Posterior cingulate gyrus (tissue), 11 donors: ENCODE data around the gene KRTAP12-4.
"Not testable (repeated sequence)": the region's sequence is repeated elsewhere in the genome, so short reads cannot be mapped to it uniquely, and the experiment has no call there.

Source experiments
- DNase-seq, 10 donors: peaks; one replicate each; pipeline versions ENCODE4 v3.0.0 to v3.0.0-alpha.2; 2020 to 2021; ENCODE audit warnings: mixed read lengths in 3 of 10
- intact Hi-C: fragments of 100-400 bp; cut with DNase I; formaldehyde crosslinking; loops from one replicate; pipeline ENCODE4 v1.15.1; 2023

The KRTAP12-4 gene

DNA sequence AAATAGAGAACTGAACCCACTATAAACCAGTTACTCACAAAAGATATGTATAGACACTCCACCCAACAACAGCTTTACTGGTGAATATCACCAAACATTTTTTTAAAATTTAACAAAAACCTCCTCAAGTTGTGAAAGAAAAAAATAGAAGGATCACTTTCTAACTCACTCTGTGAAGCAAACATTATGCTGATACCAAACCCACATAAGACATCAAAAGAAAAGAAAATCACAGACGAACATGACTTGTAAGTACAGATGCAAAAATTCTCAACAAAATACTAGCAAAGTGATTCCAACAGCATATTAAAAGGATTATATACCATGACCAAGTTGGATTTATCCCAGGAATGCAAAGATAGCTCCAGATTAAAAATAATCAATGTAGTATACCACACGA is 37.2 kb upstream of the KRTAP12-4 start:
- intact Hi-C loops, result no loop called here

GRCh38 chr21:44689740-44690139 is 35.3 kb upstream of the KRTAP12-4 start:
- DNase-seq, intact Hi-C loops: not testable (repeated sequence)

More for the DNA sequence above, 37.2 kb upstream of the KRTAP12-4 start:
- no peak for DNase-seq

- DNase-seq, result peak in 2 of 10 donors; percentile 40 to 43
- intact Hi-C loops, result no loop called here
Measured at GRCh38 chr21:44687671-44688070, 33.2 kb upstream of the KRTAP12-4 start.

DNA sequence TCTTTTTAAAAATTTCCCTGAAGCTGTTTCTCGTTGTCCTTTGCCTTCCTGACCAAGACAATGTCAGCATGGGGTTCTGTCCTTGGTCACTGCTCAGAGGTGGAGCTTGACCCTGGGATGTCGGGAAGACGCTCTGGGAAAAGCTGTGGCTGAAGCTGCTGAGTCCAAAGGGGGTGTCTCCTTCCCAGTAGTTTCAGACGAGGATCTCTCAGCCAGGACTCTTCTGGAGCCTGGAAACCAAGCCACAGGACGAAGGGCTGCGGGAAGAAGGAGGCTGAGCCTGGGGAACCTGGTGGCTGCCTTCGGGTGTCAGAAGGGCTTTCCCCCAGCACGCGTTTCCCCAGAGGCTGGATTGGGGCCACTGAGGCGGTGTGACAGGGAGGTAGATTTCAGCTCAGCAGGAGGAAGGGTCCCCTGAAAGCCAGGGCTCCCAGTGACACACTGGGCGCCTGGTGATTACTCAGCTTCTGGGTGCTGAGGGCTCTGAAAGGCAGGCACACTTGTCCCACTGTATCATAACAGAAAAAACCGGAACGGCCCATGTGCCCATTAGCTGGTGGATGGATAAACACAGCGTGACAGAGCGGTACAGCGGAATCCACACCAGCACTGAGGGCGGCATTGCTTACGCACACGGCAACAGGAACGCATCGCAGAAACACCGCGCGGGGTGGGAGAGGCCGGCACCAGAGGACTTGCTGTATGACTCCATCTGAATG is 32.5 kb upstream of the KRTAP12-4 start:
- intact Hi-C loops, result no loop called here
- peak in 2 of 10 donors; percentile 39 to 46 for DNase-seq

DNA sequence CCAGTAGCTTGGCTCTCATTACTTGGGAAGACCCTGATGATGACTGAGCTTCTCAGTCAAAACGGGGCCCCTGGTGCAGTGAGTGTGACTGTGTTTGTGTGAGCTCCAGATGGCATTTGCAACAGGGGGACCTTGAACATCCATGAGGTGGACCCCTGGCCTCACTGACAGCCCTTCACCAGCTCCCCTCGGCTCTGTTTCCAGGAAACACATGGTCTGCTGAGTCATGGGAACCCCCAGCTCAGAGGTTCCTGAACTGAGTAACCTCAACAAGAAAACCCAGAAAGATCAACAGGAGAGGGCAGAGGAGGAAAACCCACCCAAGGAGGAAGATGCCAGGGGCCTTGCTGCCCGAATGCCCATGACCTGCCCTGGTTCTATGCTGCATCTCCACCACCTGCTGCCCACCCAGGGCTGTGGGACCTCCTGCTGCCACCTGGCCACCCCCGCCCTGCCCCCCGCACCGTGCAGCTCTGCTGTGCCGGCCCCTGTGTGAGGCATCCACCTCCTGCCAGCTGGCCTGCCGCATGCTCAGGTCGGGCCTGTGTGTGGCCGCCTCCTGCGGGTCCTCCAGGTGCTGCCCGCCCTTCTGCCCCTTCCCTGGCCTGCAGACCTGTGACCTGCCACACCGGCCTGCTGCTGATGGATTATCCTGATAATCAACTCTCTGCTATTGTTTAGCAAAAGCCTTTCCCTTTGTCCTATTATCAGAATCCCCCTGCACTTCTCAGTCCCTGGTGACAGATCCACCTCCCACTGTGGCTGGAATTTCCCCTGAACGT is 31.7 kb upstream of the KRTAP12-4 start:
- peak in 2 of 10 donors; percentile 48 to 77 for DNase-seq
- intact Hi-C loops, result no loop called here

DNA sequence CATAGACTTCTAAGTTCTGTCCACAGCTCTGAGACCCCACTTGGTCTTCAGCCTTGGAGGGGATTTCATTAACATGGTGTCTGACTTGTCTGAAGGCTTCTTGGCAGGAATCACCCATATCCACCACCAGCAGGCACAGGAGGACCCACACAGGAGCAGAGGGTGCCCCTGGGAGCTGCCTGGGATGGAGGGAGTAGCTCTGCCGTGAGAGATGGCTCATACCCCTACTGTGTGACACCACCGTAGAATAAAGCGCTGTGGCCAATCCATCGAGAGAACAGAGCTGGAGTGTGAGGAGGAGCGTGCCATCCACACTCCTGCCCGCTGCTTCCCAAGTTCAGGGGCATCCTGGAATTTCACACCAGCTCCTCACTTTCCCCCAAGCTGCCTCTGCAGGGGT is 30.6 kb upstream of the KRTAP12-4 start:
- DNase-seq, intact Hi-C loops: not testable (repeated sequence)

- intact Hi-C loops, result no loop called here
Measured at GRCh38 chr21:44684483-44684882, 30.0 kb upstream of the KRTAP12-4 start.

DNA sequence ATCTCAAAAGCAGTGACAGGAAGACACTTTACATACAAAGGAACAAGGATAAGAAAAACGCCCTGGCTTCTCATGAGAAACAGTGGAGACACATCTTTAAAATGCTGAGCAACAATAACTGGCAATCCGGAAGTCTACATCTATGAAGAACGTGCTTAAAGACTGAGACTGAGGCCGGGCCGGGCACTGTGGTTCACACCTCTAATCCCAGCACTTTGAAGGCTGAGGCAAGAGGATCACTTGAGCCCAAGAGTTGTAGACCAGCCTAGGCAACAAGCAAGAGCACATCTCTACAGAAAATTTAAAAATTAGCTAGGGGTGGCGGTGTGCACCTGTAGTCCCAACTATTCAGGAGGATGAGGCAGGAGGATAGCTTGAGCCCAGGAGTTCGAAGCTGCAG is 29.6 kb upstream of the KRTAP12-4 start:
- intact Hi-C loops, result no loop called here
- DNase-seq, result no peak

More at GRCh38 chr21:44684483-44684882, 30.0 kb upstream of the KRTAP12-4 start:
- peak in 1 of 10 donors; percentile 43 for DNase-seq

GRCh38 chr21:44682580-44683151 is 28.2 kb upstream of the KRTAP12-4 start:
- no peak for DNase-seq
- intact Hi-C loops, result no loop called here

DNA sequence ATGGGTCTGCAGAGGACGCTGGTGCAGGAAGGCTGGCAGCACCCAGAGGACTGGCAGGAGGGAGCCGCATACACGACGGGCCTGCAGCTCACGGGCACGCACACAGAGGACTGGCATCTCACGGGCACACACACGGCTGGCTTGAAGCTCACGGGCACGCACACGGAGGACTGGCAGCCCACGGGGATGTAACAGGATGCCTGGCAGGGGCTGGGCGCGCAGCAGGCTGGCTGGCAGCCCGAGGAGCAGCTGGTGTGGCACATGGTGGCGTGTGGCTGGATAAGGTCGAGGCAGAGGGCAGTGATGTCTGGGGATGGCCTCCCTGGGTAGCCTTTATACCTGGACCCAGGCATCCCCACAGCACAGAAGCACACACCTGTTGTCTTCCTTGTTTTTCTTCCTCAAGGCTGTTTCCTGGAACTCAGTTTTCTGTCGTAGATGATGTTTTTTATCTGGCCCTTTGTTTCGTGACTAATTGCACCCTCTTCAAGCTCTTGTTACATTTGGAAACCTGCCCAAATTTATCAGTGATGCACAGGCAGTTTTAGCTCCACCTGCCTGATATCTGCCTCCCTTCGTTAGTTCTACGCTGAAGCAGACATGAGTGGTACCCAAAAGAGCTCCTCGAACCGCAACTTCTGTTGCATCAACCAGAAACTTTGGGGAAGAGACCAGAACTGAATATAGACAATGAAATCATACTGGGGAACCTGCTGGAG is 27.6 kb upstream of the KRTAP12-4 start, which contains the start of gene KRTAP12-1:
TSS of gene KRTAP12-1 (minus strand) at position 303 of the 719 bp plus-strand sequence. CDS start at position 263, 40 bp downstream.
- intact Hi-C loops, result no loop called here

GRCh38 chr21:44681152-44681551 is 26.7 kb upstream of the KRTAP12-4 start:
- intact Hi-C loops, result no loop called here
- DNase-seq, result peak in 1 of 10 donors; percentile 62

More for the DNA sequence above, 27.6 kb upstream of the KRTAP12-4 start, which contains the start of gene KRTAP12-1:
- DNase-seq, result peak in 1 of 10 donors; percentile 49

- DNase-seq, result peak in 1 of 10 donors; percentile 40
- intact Hi-C loops, result no loop called here
Measured at GRCh38 chr21:44677881-44678280, 23.4 kb upstream of the KRTAP12-4 start.

DNA sequence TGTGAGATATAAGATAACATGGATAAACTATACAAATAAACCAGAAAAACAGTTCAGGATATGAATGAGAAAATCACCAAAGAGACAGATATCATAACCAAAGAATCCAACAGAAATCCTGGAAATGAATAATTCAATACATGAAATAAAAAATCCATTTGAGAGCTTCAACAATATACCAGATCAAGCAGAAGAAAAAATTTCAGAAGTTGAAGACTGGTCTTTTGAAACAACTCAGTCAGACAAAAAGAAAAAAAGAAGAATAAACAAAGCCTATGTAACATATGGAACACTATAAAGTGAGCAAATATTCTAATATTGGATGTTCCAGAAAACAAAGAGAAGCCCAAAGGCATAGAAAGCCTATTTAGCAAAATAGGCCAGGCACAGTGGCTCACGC is 17.5 kb upstream of the KRTAP12-4 start:
- no peak for DNase-seq
- intact Hi-C loops, result no loop called here

- peak in 1 of 10 donors; percentile 54 for DNase-seq
- intact Hi-C loops, result no loop called here
Measured at GRCh38 chr21:44670642-44671432, 16.4 kb upstream of the KRTAP12-4 start.

DNA sequence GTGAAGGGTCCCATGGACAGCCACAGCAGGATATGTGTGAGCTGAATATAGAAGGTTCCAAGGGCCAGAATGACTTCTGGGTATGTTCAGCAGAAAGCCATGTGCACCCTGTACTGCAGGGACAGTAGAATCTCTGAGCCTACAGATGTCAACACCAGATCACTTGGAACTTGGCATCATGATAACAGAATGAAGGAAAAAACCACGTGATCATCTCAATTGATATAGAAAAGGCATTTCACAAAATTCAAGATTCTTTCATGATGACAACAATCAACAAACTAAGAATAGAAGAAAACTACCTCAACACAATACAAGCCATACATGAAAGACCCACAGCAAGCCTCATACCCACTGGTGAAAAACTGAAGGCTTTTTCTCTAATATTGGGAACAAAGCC is 13.2 kb upstream of the KRTAP12-4 start:
- intact Hi-C loops, result no loop called here
- no peak for DNase-seq

DNA sequence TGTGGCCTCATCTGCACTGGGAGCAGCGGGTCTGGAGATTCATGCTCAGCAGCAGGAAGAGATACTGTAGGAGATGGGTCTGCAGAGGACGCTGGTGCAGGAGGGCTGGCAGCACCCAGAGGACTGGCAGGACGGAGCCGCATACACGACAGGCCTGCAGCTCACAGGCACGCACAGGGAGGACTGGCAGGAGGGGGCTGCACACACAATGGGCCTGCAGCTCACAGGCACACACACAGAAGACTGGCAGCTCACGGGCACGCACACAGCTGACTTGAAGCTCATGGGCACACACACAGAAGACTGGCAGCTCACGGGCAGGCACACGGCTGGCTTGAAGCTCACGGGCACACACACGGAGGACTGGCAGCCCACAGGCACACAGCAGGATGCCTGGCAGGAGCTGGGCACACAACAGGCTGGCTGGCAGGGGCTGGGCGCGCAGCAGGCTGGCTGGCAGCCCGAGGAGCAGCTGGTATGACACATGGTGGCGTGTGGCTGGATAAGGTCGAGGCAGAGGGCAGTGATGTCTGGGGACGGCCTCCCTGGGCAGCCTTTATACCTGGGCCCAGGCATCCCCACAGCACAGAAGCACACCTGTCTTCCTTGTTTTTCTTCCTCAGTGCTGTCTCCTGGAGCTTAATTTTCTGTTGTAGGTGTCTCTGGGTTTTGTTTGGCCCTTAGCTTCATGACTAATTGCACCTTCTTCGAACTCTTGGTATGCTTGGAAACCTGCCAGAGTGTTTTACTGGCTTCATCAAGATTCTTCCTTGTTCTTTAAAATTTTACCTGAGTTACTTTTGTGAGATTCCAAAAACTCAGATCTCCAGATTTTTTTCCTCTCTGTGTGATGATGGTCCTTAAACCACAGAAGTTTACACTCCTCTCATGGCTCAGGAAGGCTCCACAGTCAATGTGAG is 12.2 kb upstream of the KRTAP12-4 start, which contains the start of gene KRTAP12-2:
TSS of gene KRTAP12-2 (minus strand) at position 527 of the 920 bp plus-strand sequence. CDS start at position 486, 41 bp downstream.
- peak in 1 of 10 donors; percentile 65 for DNase-seq
- intact Hi-C loops, result no loop called here

GRCh38 chr21:44664691-44665090 is 10.2 kb upstream of the KRTAP12-4 start:
- DNase-seq, result peak in 1 of 10 donors; percentile 22
- intact Hi-C loops, result no loop called here

DNA sequence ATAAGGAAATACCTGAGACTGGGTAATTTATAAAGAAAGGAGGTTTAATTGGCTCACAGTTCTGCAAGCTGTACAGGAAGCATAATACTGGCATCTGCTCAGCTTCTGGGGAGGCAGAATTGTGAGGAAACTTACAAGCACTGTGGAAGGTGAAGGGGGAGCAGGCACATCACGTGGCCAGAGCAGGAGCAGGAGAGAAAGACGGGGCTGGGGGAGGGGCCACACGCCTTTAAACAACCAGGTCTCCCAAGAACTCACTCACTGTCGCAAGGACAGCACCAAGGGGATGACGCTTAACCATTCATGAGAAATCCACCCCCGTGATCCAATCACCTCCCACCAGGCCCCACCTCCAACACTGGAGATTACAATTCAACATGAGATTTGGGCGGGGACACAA is 7.1 kb upstream of the KRTAP12-4 start:
- intact Hi-C loops, DNase-seq: not testable (repeated sequence)
